Ishikawa (cell line): ENCODE data around the gene PDE6H.

Experiments used
- RAD21 ChIP-seq: IDR thresholded peaks from 2 replicates; pipeline ENCODE4 v1.6.1; 2012; ENCODE audit warnings: low read depth
- TCF12 ChIP-seq: IDR thresholded peaks from 2 replicates; pipeline ENCODE4 v1.6.1; 2012; ENCODE audit warnings: low read depth
- YY1 ChIP-seq: IDR thresholded peaks from 2 replicates; pipeline ENCODE4 v1.6.1; 2012; ENCODE audit warnings: low read depth
- TF ChIP-seq, protein P1 (sequence below): IDR thresholded peaks from 2 replicates; pipeline ENCODE4 v1.6.1; 2012; ENCODE audit warnings: low read depth, mild to moderate bottlenecking
- TF ChIP-seq, protein P2 (sequence below): IDR thresholded peaks from 2 replicates; pipeline ENCODE4 v1.6.1; 2012
- TF ChIP-seq, protein P3 (sequence below): IDR thresholded peaks from 2 replicates; pipeline ENCODE4 v1.6.1; 2012

DNA sequence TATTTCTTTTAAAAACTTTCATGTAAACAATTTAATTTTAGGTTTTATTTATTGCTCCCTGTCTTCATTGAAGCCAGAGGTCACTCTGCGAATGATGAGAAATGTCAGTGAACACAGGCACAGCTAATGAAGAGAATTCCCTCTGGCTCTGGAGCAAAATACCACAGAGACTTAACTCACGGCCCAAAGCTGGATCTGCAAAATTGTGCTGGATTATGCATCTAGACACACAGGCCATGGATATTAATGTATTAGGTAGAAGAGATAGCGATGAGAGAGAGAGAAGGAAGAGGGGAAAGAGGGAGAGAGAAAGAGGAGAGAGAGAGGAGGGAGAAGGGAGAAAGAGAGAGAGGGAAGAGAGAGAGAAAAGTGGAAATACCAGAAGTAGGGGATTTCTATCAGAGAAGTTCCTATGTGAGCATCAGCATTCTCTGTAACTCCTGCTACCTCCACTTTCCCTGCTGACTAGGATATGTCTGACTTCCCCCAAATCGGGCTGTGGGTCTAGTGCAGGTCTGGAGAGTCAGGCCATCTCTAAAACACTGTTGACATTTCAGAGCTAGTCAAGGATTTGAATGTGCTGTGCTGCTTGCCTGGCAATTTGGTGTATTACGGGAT, 15.2 kb upstream of the PDE6H start:
- TF ChIP-seq, protein P1, sequence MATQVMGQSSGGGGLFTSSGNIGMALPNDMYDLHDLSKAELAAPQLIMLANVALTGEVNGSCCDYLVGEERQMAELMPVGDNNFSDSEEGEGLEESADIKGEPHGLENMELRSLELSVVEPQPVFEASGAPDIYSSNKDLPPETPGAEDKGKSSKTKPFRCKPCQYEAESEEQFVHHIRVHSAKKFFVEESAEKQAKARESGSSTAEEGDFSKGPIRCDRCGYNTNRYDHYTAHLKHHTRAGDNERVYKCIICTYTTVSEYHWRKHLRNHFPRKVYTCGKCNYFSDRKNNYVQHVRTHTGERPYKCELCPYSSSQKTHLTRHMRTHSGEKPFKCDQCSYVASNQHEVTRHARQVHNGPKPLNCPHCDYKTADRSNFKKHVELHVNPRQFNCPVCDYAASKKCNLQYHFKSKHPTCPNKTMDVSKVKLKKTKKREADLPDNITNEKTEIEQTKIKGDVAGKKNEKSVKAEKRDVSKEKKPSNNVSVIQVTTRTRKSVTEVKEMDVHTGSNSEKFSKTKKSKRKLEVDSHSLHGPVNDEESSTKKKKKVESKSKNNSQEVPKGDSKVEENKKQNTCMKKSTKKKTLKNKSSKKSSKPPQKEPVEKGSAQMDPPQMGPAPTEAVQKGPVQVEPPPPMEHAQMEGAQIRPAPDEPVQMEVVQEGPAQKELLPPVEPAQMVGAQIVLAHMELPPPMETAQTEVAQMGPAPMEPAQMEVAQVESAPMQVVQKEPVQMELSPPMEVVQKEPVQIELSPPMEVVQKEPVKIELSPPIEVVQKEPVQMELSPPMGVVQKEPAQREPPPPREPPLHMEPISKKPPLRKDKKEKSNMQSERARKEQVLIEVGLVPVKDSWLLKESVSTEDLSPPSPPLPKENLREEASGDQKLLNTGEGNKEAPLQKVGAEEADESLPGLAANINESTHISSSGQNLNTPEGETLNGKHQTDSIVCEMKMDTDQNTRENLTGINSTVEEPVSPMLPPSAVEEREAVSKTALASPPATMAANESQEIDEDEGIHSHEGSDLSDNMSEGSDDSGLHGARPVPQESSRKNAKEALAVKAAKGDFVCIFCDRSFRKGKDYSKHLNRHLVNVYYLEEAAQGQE, result no peak
- TF ChIP-seq, protein P2, sequence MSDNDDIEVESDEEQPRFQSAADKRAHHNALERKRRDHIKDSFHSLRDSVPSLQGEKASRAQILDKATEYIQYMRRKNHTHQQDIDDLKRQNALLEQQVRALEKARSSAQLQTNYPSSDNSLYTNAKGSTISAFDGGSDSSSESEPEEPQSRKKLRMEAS, result no peak
- TF ChIP-seq RAD21 (no peak), TCF12 (no peak), YY1 (no peak)
- TF ChIP-seq, protein P3, sequence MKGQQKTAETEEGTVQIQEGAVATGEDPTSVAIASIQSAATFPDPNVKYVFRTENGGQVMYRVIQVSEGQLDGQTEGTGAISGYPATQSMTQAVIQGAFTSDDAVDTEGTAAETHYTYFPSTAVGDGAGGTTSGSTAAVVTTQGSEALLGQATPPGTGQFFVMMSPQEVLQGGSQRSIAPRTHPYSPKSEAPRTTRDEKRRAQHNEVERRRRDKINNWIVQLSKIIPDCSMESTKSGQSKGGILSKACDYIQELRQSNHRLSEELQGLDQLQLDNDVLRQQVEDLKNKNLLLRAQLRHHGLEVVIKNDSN, result no peak
